SK-N-SH (cell line): Measurements from ENCODE around the gene TRIM47. TPM values are rescaled to one million over a fixed set of nuclear protein-coding genes. Genes with fewer than 3 reads are reported as not detected.

Experiments
- CTCF ChIA-PET: fragments of 300-600, 350-600 bp; formaldehyde crosslinking; extraction: SDS; loops from one replicate; lab custom pipeline; 2021; lab: Yijun Ruan, JAX
- POLR2A ChIA-PET: fragments of 350-600 bp; sonication (Branson Sonifier 250); formaldehyde crosslinking; extraction: SDS; loops from one replicate; lab custom pipeline; 2020; ENCODE audit warnings: antibody characterized with exemption, inconsistent platforms; lab: Yijun Ruan, JAX
- DNase-seq: peaks from one replicate; pipeline ENCODE4 v3.0.0; 2012
- H2AFZ ChIP-seq: fragments of 200-600 bp; sonication (generic); 2 replicates; pipeline ENCODE4 v1.8.1; 2016; ENCODE audit warnings: antibody characterized with exemption, mild to moderate bottlenecking, low read depth
- H3F3A ChIP-seq: fragments of 200-600 bp; sonication (generic); replicated peaks from 2 replicates; pipeline ENCODE3; 2016; ENCODE audit warnings: antibody characterized with exemption, mild to moderate bottlenecking; ENCODE audit not compliant: insufficient read depth
- H3K27ac ChIP-seq, 2 experiments: fragments of 200-500 bp in 1 of 2; fragments of 200-600 bp in 1 of 2; sonication (Bioruptor generic) in 1 of 2; sonication (generic), shearing (Covaris generic) in 1 of 2; 2 replicates each; pipeline versions ENCODE4 v1.5.1 to v1.6.1; 2014 to 2016; ENCODE audit warnings: low read depth in 2 of 2, inconsistent platforms in 1 of 2, low read length in 1 of 2, mild to moderate bottlenecking in 1 of 2, mixed read lengths in 1 of 2
- H3K27me3 ChIP-seq: fragments of 200-600 bp; sonication (generic), shearing (Covaris generic); 2 replicates; pipeline ENCODE4 v1.6.1; 2016; ENCODE audit warnings: mixed run types; ENCODE audit not compliant: insufficient read depth
- H3K36me3 ChIP-seq, 2 experiments: fragments of 200-500 bp in 1 of 2; fragments of 200-600 bp in 1 of 2; sonication (Bioruptor generic) in 1 of 2; sonication (generic) in 1 of 2; replicated peaks in 1 of 2; 2 replicates each; pipeline versions ENCODE3 to v1.5.1; 2014 to 2016; ENCODE audit warnings: low read length in 1 of 2, mild to moderate bottlenecking in 1 of 2; ENCODE audit not compliant: insufficient read depth in 2 of 2, control insufficient read depth in 1 of 2
- H3K4me1 ChIP-seq, 2 experiments: fragments of 200-500 bp in 1 of 2; fragments of 200-600 bp in 1 of 2; sonication (Bioruptor generic) in 1 of 2; sonication (generic), shearing (Covaris generic) in 1 of 2; 2 replicates each; pipeline versions ENCODE4 v1.5.1 to v1.6.1; 2014 to 2016; ENCODE audit warnings: low read depth in 1 of 2, low read length in 1 of 2, mixed run types in 1 of 2; ENCODE audit not compliant: insufficient read depth in 2 of 2, control insufficient read depth in 1 of 2
- H3K4me2 ChIP-seq: fragments of 200-600 bp; sonication (generic), shearing (Covaris generic); 2 replicates; pipeline ENCODE4 v1.6.1; 2017; ENCODE audit warnings: mixed run types
- H3K4me3 ChIP-seq, 2 experiments: fragments of 200-500 bp in 1 of 2; fragments of 200-600 bp in 1 of 2; sonication (Bioruptor generic) in 1 of 2; sonication (generic), shearing (Covaris generic) in 1 of 2; 2 replicates each; pipeline versions ENCODE4 v1.5.1 to v1.8.1; 2014 to 2016; ENCODE audit warnings: low read depth in 2 of 2, inconsistent platforms in 1 of 2, low read length in 1 of 2, mild to moderate bottlenecking in 1 of 2, mixed read lengths in 1 of 2, moderate library complexity in 1 of 2
- H3K79me2 ChIP-seq: fragments of 200-600 bp; sonication (generic); 2 replicates; pipeline ENCODE4 v1.8.1; 2017; ENCODE audit warnings: mild to moderate bottlenecking; ENCODE audit not compliant: insufficient read depth
- H3K9ac ChIP-seq: fragments of 200-600 bp; sonication (generic); 2 replicates; pipeline ENCODE4 v1.6.1; 2017; ENCODE audit warnings: mixed run types
- H3K9me2 ChIP-seq: fragments of 200-600 bp; sonication (generic); 2 replicates; pipeline ENCODE4 v1.6.1; 2017; ENCODE audit warnings: mixed run types
- H3K9me3 ChIP-seq: fragments of 200-600 bp; sonication (generic); 2 replicates; pipeline ENCODE4 v1.6.1; 2017; ENCODE audit warnings: mixed run types, mild to moderate bottlenecking, moderate library complexity
- H4K20me1 ChIP-seq: fragments of 200-600 bp; sonication (generic); 2 replicates; pipeline ENCODE4 v1.6.1; 2017; ENCODE audit warnings: mild to moderate bottlenecking, mixed run types; ENCODE audit not compliant: insufficient read depth
- CHD2 ChIP-seq: fragments of 150-350 bp; IDR thresholded peaks from 2 replicates; pipeline ENCODE4 v1.6.1; 2018; ENCODE audit warnings: low read length; ENCODE audit not compliant: partially characterized antibody
- ELF1 ChIP-seq: IDR thresholded peaks from 2 replicates; pipeline ENCODE4 v1.4.0; 2012
- EP300 ChIP-seq, 2 experiments: IDR thresholded peaks; 2 replicates each; pipeline versions ENCODE4 v1.4.0 to v1.6.1; 2012; ENCODE audit warnings: borderline replicate concordance in 1 of 2, low read depth in 1 of 2, low read length in 1 of 2
- EZH2phosphoT487 ChIP-seq: fragments of 200-600 bp; sonication (generic); IDR thresholded peaks from 2 replicates; pipeline ENCODE4 v1.6.1; 2017; ENCODE audit warnings: low read depth, mixed run types, mild to moderate bottlenecking, antibody characterized with exemption, moderate library complexity, borderline replicate concordance
- FOSL2 ChIP-seq: IDR thresholded peaks from 2 replicates; pipeline ENCODE4 v1.4.0; 2012; ENCODE audit warnings: low read depth, mild to moderate bottlenecking, moderate library complexity, borderline replicate concordance
- FOXM1 ChIP-seq: IDR thresholded peaks from 2 replicates; pipeline ENCODE4 v1.4.0; 2012; ENCODE audit warnings: low read depth, mild to moderate bottlenecking
- GABPA ChIP-seq: IDR thresholded peaks from 2 replicates; pipeline ENCODE4 v1.4.0; 2012; ENCODE audit warnings: low read depth, mild to moderate bottlenecking
- GATA2 ChIP-seq: sonication (generic); formaldehyde crosslinking; IDR thresholded peaks from 2 replicates; pipeline ENCODE4 v1.5.0; 2020; ENCODE audit warnings: mild to moderate bottlenecking, missing genetic modification reagents
- MEF2A ChIP-seq: IDR thresholded peaks from 2 replicates; pipeline ENCODE4 v1.4.0; 2012; ENCODE audit warnings: low read depth, borderline replicate concordance
- MXI1 ChIP-seq: IDR thresholded peaks from 2 replicates; pipeline ENCODE4 v1.6.1; 2012; ENCODE audit warnings: mild to moderate bottlenecking, low read depth, low read length, improper control_type of control experiment
- NFIC ChIP-seq: IDR thresholded peaks from 2 replicates; pipeline ENCODE4 v1.4.0; 2012; ENCODE audit warnings: borderline replicate concordance
- NRF1 ChIP-seq: IDR thresholded peaks from 2 replicates; pipeline ENCODE4 v1.6.1; 2012; ENCODE audit warnings: low read depth, mild to moderate bottlenecking, low read length
- REST ChIP-seq: IDR thresholded peaks from 2 replicates; pipeline ENCODE4 v1.6.1; 2012; ENCODE audit warnings: mild to moderate bottlenecking, low read depth, low read length, moderate library complexity
- RFX5 ChIP-seq: IDR thresholded peaks from 2 replicates; pipeline ENCODE4 v1.6.1; 2012; ENCODE audit warnings: mild to moderate bottlenecking, improper control_type of control experiment, low read length
- RXRA ChIP-seq: IDR thresholded peaks from 2 replicates; pipeline ENCODE4 v1.4.0; 2012; ENCODE audit warnings: low read depth, mild to moderate bottlenecking, borderline replicate concordance
- SMC3 ChIP-seq: IDR thresholded peaks from 2 replicates; pipeline ENCODE4 v1.6.1; 2012; ENCODE audit warnings: low read depth, low read length, improper control_type of control experiment
- TAF1 ChIP-seq: IDR thresholded peaks from 2 replicates; pipeline ENCODE4 v1.6.1; 2012; ENCODE audit warnings: low read depth, mild to moderate bottlenecking, low read length, moderate library complexity, borderline replicate concordance
- TCF12 ChIP-seq: IDR thresholded peaks from 2 replicates; pipeline ENCODE4 v1.4.0; 2012
- USF1 ChIP-seq: IDR thresholded peaks from 2 replicates; pipeline ENCODE4 v1.4.0; 2012; ENCODE audit warnings: low read depth, borderline replicate concordance
- USF2 ChIP-seq: fragments of 150-350 bp; IDR thresholded peaks from 2 replicates; pipeline ENCODE4 v1.6.1; 2017; ENCODE audit warnings: antibody characterized with exemption, low read length, low read depth, borderline replicate concordance
- WGBS: methylation state at CpG from one replicate; pipeline ENCODE4 v1.1.6; 2017; ENCODE audit warnings: low lambda C conversion rate; 5-methylcytosine and 5-hydroxymethylcytosine counted together
- polyA plus RNA-seq, 3 experiments: library from polyadenylated mRNA; depleted of rRNA; stranded (reverse); fragments of >200 nt; gene quantifications; 2 replicates each; pipeline ENCODE4 v1.2.3, GENCODE V29; 2012
- TF ChIP-seq, protein P1 (sequence below): IDR thresholded peaks from 2 replicates; pipeline ENCODE4; 2012
- TF ChIP-seq, protein P2 (sequence below): fragments of 200-600 bp; sonication (generic); IDR thresholded peaks from 2 replicates; pipeline ENCODE4 v1.6.1; 2017; ENCODE audit warnings: antibody characterized with exemption, mild to moderate bottlenecking, moderate library complexity

Gene TRIM47
- polyA plus RNA-seq, 1 of the 3 experiments (the other 2 are of a cell fraction) = 5.1 TPM

DNA sequence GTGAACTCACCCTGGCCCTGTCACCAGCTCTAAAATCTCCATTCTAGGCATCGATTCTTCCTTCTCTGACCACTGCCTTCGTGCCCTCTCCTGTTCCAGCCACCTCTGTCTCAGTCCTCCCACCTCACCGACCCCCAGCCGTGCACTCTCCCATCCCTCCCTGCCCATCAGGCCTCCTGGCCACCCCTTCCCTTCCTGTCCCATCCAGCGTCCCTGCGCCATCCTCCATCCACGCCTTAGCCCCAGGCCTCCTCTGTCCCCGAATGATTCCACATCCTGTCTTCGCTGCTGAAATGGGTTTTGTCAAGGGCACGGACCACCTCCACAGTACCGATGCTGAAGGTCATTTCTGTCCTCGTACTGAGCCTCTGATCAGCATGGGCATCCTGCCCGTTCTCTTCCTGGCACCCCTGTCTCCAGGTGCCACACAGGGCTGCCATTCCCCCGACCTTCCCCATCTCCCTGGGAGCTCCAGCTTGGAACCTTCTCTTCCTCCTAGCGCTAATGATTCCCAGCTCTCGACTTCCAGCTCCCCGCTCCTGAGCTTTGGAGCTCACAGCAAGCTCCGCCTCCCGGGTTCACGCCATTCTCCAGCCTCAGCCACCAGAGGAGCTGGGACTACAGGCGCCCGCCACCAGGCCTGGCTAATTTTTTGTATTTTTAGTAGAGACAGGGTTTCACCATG is 15.8 kb upstream of the TRIM47 start (continued):
- TF ChIP-seq REST (no peak), TCF12 (no peak), EZH2phosphoT487 (no peak), EP300 (IDR thresholded peaks at IDR 0.05; ENCODE audit: borderline replicate concordance in 1 of 2, low read depth in 1 of 2, low read length in 1 of 2) (no peak), TAF1 (no peak)

DNA sequence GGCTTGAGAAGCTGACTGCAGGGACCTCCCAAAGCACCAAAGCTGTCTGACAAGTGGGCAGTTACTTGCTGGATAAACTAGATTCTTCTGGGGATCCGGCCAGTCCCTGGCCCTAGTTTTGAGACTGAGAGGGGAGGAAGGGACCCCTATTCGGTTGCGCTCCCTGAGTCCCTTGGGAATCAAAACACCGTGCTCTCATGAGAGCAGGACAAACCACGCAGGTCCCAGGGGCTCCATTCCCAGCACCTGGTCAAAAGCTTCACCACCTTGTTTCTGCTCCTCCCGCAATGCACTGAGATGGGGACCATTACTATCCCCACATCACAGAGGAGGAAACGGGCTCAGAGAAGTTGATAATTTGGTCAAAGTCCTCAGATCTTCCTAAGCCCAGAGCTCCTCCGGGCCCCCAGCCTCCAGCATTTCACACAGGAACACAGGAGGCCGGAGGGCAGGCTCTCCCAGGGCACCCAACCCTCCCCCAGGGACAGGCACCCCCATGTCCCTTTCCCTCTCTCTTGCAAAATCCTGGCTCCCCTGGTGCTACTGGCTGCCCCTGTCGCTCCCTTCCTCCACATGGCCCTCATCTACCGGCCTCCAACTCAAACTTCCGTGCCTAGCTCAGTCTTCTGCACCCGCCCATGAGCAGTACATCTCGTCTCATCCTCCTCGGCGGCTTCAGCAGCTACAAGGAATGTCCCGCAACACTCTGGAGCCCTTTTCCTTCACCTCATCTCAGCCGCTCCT is 15.1 kb upstream of the TRIM47 start:
- H4K20me1 ChIP-seq = no peaks in the 10 kb centered on the region
- no peaks in the 10 kb centered on the region for H3K9me2 ChIP-seq
- H3K36me3 ChIP-seq = peaks cover 0 to 22% of the 10 kb centered on the region in 2 experiments
- H2AFZ ChIP-seq = no peak overlapping the region
- no peak overlapping the region for H3K27ac ChIP-seq
- CTCF ChIA-PET = interaction anchor here (0.9 to 16.0 kb wide), 5 partner anchors 11 to 112 kb away, joined by 3 to 214 read pairs (median 24); partner anchors contain the start of genes MRPL38 and TRIM47
- POLR2A ChIA-PET = interaction anchor here (1.0 to 1.5 kb wide), 3 partner anchors 14 to 115 kb away, joined by 3 to 4 read pairs (median 4); no protein-coding TSS in a partner anchor
- peaks cover 33% of the 10 kb centered on the region for H3F3A ChIP-seq
- H3K4me3 ChIP-seq = no peak overlapping the region
- no peak overlapping the region for H3K4me2 ChIP-seq
- H3K9me3 ChIP-seq = no peaks in the 10 kb centered on the region
- H3K9ac ChIP-seq = no peak overlapping the region
- H3K27me3 ChIP-seq = no peaks in the 10 kb centered on the region
- 95% methylated on average over 17 of the region's 18 CpGs for WGBS
- no peak for DNase-seq
- peaks cover 9 to 13% of the 10 kb centered on the region in 2 experiments; a peak in 3 of 4 replicates for H3K4me1 ChIP-seq
- H3K79me2 ChIP-seq = peaks cover 32% of the 10 kb centered on the region
- no peak for TF ChIP-seq RFX5
- no peak for TF ChIP-seq FOXM1
- no peak for TF ChIP-seq CHD2
- no peak for TF ChIP-seq SMC3
- TF ChIP-seq FOSL2 = no peak
- TF ChIP-seq, protein P1, sequence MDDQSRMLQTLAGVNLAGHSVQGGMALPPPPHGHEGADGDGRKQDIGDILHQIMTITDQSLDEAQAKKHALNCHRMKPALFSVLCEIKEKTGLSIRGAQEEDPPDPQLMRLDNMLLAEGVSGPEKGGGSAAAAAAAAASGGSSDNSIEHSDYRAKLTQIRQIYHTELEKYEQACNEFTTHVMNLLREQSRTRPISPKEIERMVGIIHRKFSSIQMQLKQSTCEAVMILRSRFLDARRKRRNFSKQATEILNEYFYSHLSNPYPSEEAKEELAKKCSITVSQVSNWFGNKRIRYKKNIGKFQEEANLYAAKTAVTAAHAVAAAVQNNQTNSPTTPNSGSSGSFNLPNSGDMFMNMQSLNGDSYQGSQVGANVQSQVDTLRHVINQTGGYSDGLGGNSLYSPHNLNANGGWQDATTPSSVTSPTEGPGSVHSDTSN = no peak
- no peak for TF ChIP-seq MXI1
- no peak for TF ChIP-seq MEF2A
- no peak for TF ChIP-seq USF2
- TF ChIP-seq NRF1 = no peak
- TF ChIP-seq EP300 (IDR thresholded peaks at IDR 0.05; ENCODE audit: borderline replicate concordance in 1 of 2, low read depth in 1 of 2, low read length in 1 of 2) = no peak
- TF ChIP-seq GABPA = no peak
- no peak for TF ChIP-seq RXRA
- TF ChIP-seq NFIC = no peak
- TF ChIP-seq, protein P2, sequence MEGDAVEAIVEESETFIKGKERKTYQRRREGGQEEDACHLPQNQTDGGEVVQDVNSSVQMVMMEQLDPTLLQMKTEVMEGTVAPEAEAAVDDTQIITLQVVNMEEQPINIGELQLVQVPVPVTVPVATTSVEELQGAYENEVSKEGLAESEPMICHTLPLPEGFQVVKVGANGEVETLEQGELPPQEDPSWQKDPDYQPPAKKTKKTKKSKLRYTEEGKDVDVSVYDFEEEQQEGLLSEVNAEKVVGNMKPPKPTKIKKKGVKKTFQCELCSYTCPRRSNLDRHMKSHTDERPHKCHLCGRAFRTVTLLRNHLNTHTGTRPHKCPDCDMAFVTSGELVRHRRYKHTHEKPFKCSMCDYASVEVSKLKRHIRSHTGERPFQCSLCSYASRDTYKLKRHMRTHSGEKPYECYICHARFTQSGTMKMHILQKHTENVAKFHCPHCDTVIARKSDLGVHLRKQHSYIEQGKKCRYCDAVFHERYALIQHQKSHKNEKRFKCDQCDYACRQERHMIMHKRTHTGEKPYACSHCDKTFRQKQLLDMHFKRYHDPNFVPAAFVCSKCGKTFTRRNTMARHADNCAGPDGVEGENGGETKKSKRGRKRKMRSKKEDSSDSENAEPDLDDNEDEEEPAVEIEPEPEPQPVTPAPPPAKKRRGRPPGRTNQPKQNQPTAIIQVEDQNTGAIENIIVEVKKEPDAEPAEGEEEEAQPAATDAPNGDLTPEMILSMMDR = no peak
- TF ChIP-seq USF1 = no peak
- TF ChIP-seq GATA2 (CRISPR knock-in tag) = no peak
- TF ChIP-seq ELF1 = no peak
